ENCODE results near the gene SDK2.

GRCh38 chr17:73489991-73490390 is 154.3 kb downstream of the SDK2 start:
- TF ChIP-seq, protein P1, sequence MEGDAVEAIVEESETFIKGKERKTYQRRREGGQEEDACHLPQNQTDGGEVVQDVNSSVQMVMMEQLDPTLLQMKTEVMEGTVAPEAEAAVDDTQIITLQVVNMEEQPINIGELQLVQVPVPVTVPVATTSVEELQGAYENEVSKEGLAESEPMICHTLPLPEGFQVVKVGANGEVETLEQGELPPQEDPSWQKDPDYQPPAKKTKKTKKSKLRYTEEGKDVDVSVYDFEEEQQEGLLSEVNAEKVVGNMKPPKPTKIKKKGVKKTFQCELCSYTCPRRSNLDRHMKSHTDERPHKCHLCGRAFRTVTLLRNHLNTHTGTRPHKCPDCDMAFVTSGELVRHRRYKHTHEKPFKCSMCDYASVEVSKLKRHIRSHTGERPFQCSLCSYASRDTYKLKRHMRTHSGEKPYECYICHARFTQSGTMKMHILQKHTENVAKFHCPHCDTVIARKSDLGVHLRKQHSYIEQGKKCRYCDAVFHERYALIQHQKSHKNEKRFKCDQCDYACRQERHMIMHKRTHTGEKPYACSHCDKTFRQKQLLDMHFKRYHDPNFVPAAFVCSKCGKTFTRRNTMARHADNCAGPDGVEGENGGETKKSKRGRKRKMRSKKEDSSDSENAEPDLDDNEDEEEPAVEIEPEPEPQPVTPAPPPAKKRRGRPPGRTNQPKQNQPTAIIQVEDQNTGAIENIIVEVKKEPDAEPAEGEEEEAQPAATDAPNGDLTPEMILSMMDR (IDR thresholded peaks at IDR 0.05; ENCODE audit: insufficient read depth, low read length): no peak
- no peak for TF ChIP-seq POLR2AphosphoS5 (IDR thresholded peaks at IDR 0.05; ENCODE audit: low read depth)
